ENCODE results near the gene NEK6. TPM values are rescaled to one million over a fixed set of nuclear protein-coding genes. Genes with fewer than 3 reads are reported as not detected.
A peak's percentile ranks its signal among the peaks of the same experiment; 100 is the strongest.

Gene NEK6
- total and polyA plus RNA-seq, 2 experiments from 2014 or later: 14.3 to 27.0 TPM

GRCh38 chr9:124321935-124322334 is 64.2 kb downstream of the NEK6 start:
- Histone ChIP-seq H3K9me3 (ENCODE audit: low read depth) (no peaks in the 10 kb centered on the region), H3K27me3 (no peaks in the 10 kb centered on the region), H3K4me3 (no peak overlapping the region), H3K27ac (no peak overlapping the region), H3K4me1 (ENCODE audit: low read depth) (no peaks in the 10 kb centered on the region), H3K36me3 (no peaks in the 10 kb centered on the region)
- DNase-seq (ENCODE audit: low read depth in 1 of 2, low spot score in 1 of 2): no peak
- TF ChIP-seq CTCF (IDR thresholded peaks at IDR 0.05; ENCODE audit: low read depth, low read length): no peak

- Histone ChIP-seq H3K4me3 (no peak overlapping the region), H3K9me3 (ENCODE audit: low read depth) (no peaks in the 10 kb centered on the region), H3K36me3 (no peaks in the 10 kb centered on the region), H3K27ac (no peak overlapping the region), H3K4me1 (ENCODE audit: low read depth) (no peaks in the 10 kb centered on the region), H3K27me3 (no peaks in the 10 kb centered on the region)
- DNase-seq (ENCODE audit: low read depth in 1 of 2, low spot score in 1 of 2): peak in 1 of 2 donors; percentile 78
- TF ChIP-seq CTCF (IDR thresholded peaks at IDR 0.05; ENCODE audit: low read depth, low read length): no peak
Observed at GRCh38 chr9:124322618-124323432, 65.1 kb downstream of the NEK6 start.

- H3K36me3 ChIP-seq: no peaks in the 10 kb centered on the region
- H3K4me3 ChIP-seq: no peak overlapping the region
- H3K4me1 ChIP-seq (ENCODE audit: low read depth): no peaks in the 10 kb centered on the region
- no peak for DNase-seq (ENCODE audit: low read depth in 1 of 2, low spot score in 1 of 2)
- H3K27ac ChIP-seq: no peak overlapping the region
- TF ChIP-seq CTCF (IDR thresholded peaks at IDR 0.05; ENCODE audit: low read depth, low read length): no peak
- H3K27me3 ChIP-seq: no peaks in the 10 kb centered on the region
- no peaks in the 10 kb centered on the region for H3K9me3 ChIP-seq (ENCODE audit: low read depth)
Observed at GRCh38 chr9:124323904-124324303, 66.2 kb downstream of the NEK6 start.

GRCh38 chr9:124325816-124326215 is 68.1 kb downstream of the NEK6 start:
- Histone ChIP-seq H3K4me3 (no peak overlapping the region), H3K27ac (no peak overlapping the region), H3K36me3 (no peaks in the 10 kb centered on the region), H3K27me3 (no peaks in the 10 kb centered on the region), H3K4me1 (ENCODE audit: low read depth) (no peaks in the 10 kb centered on the region), H3K9me3 (ENCODE audit: low read depth) (no peaks in the 10 kb centered on the region)
- no peak for DNase-seq (ENCODE audit: low read depth in 1 of 2, low spot score in 1 of 2)
- no peak for TF ChIP-seq CTCF (IDR thresholded peaks at IDR 0.05; ENCODE audit: low read depth, low read length)

GRCh38 chr9:124326378-124326777 is 68.6 kb downstream of the NEK6 start:
- no peaks in the 10 kb centered on the region for H3K36me3 ChIP-seq
- H3K27me3 ChIP-seq: no peaks in the 10 kb centered on the region
- H3K4me1 ChIP-seq (ENCODE audit: low read depth): no peaks in the 10 kb centered on the region
- no peak overlapping the region for H3K4me3 ChIP-seq
- H3K9me3 ChIP-seq (ENCODE audit: low read depth): no peaks in the 10 kb centered on the region
- no peak for TF ChIP-seq CTCF (IDR thresholded peaks at IDR 0.05; ENCODE audit: low read depth, low read length)
- H3K27ac ChIP-seq: no peak overlapping the region
- DNase-seq (ENCODE audit: low read depth in 1 of 2, low spot score in 1 of 2): no peak
